Spleen (tissue), 11 donors: ENCODE data around the gene ATP1A4. TPM values are rescaled to one million over a fixed set of nuclear protein-coding genes. Genes with fewer than 3 reads are reported as not detected.

Experiments used
- DNase-seq: peaks from one replicate; pipeline ENCODE4 v3.0.0-alpha.2; 2020
- H3K27ac ChIP-seq, 8 donors: fragments of 200-600 bp; sonication (generic) in 7 of 8; 1 replicate in 4 of 8; 2 replicates in 4 of 8; pipeline versions ENCODE4 v1.5.0 to v1.8.0; 2016 to 2021; ENCODE audit warnings: inconsistent platforms in 4 of 8, mild to moderate bottlenecking in 4 of 8, moderate library complexity in 1 of 8
- H3K27me3 ChIP-seq, 7 donors: fragments of 200-600 bp; sonication (generic) in 6 of 7; replicated peaks in 1 of 7; 1 replicate in 4 of 7; 2 replicates in 3 of 7; pipeline versions ENCODE4 v1.5.0 to v1.8.0; 2016 to 2021; ENCODE audit warnings: inconsistent platforms in 3 of 7, mild to moderate bottlenecking in 1 of 7
- H3K36me3 ChIP-seq, 6 donors: fragments of 200-600 bp; sonication (generic) in 5 of 6; 1 replicate in 4 of 6; 2 replicates in 2 of 6; pipeline versions ENCODE4 v1.5.0 to v1.8.0; 2016 to 2021; ENCODE audit warnings: inconsistent platforms in 2 of 6
- H3K4me1 ChIP-seq, 6 donors: fragments of 200-600 bp; sonication (generic) in 5 of 6; 1 replicate in 3 of 6; 2 replicates in 3 of 6; pipeline versions ENCODE4 v1.5.0 to v1.8.0; 2016 to 2021; ENCODE audit warnings: inconsistent platforms in 3 of 6
- H3K4me3 ChIP-seq, 8 donors: fragments of 200-600 bp; sonication (generic) in 7 of 8; 1 replicate in 4 of 8; 2 replicates in 4 of 8; pipeline versions ENCODE4 v1.5.0 to v1.8.0; 2016 to 2021; ENCODE audit warnings: inconsistent platforms in 4 of 8, mild to moderate bottlenecking in 4 of 8, moderate library complexity in 2 of 8
- H3K9me3 ChIP-seq, 8 donors: fragments of 200-600 bp; sonication (generic) in 7 of 8; 1 replicate in 4 of 8; 2 replicates in 4 of 8; pipeline versions ENCODE4 v1.5.0 to v1.8.0; 2016 to 2021; ENCODE audit warnings: inconsistent platforms in 4 of 8
- POLR2A ChIP-seq, 3 donors: fragments of 450-650 bp; IDR thresholded peaks; one replicate each; pipeline ENCODE4 v1.5.1; 2017; ENCODE audit warnings: antibody characterized with exemption in 3 of 3, mild to moderate bottlenecking in 1 of 3
- POLR2AphosphoS5 ChIP-seq, 3 donors: sonication (generic); formaldehyde crosslinking; IDR thresholded peaks; one replicate each; pipeline ENCODE4 v1.5.1; 2017; ENCODE audit warnings: antibody characterized with exemption in 3 of 3
- WGBS, 5 donors: extraction: QIAGEN DNeasy Blood & Tissue Kit in 3 of 5; methylation state at CpG; one replicate each; pipeline versions ENCODE4 v1.1.5 to v1.1.7; 2013 to 2018; 5-methylcytosine and 5-hydroxymethylcytosine counted together
- intact Hi-C: fragments of 100-400 bp; cut with DNase I; formaldehyde crosslinking; loops from one replicate; pipeline ENCODE4 v1.15.0; 2023; ENCODE audit warnings: low total_unique reads
- polyA plus RNA-seq, 3 donors: library from polyadenylated mRNA; stranded (reverse); fragments of 200-250 nt; gene quantifications; one replicate each; pipeline ENCODE4 v1.2.1, GENCODE V29; 2013
- total RNA-seq, 7 donors: library from RNA; depleted of rRNA in 3 of 7; stranded (reverse); fragments of >200 nt in 3 of 7; fragmentation: NEBNext Ultra II Directional in 4 of 7; extraction: Animal tissue kit (Norgen Biotek cat#: 25700) in 4 of 7; gene quantifications; one replicate each; pipeline versions ENCODE4 v1.1.0 to v1.2.1, GENCODE V29; 2016 to 2021
- TF ChIP-seq, protein P1 (sequence below), 11 experiments: fragments of 200-600 bp in 7 of 11; fragments of 450-650 bp in 4 of 11; sonication (generic) in 4 of 11; IDR thresholded peaks in 8 of 11; conservative IDR thresholded peaks in 3 of 11; 1 replicate in 7 of 11; 2 replicates in 4 of 11; pipeline versions ENCODE4 v1.4.0 to v1.8.0; 2016 to 2021; ENCODE audit warnings: antibody characterized with exemption in 11 of 11, inconsistent platforms in 4 of 11, mild to moderate bottlenecking in 1 of 11
- donor health status: healthy with polysubstance abuse.
- donor health status: DM: no; HTN: no; CAD: no; lungs with moderate emphysema.
- donor health status: DM: no; HTN: no; CAD: no.
- donor health status: Bipolar disorder and iron deficiency.
- donor health status: healthy.
- donor health status: DM: no; HTN: no; CAD: no.
- donor health status: DM: yes; HTN: yes; CAD: no.

Gene ATP1A4
- total and polyA plus RNA-seq, 10 donors, result 0.70 to 2.9 (median 0.95) TPM; not detected in 2

DNA sequence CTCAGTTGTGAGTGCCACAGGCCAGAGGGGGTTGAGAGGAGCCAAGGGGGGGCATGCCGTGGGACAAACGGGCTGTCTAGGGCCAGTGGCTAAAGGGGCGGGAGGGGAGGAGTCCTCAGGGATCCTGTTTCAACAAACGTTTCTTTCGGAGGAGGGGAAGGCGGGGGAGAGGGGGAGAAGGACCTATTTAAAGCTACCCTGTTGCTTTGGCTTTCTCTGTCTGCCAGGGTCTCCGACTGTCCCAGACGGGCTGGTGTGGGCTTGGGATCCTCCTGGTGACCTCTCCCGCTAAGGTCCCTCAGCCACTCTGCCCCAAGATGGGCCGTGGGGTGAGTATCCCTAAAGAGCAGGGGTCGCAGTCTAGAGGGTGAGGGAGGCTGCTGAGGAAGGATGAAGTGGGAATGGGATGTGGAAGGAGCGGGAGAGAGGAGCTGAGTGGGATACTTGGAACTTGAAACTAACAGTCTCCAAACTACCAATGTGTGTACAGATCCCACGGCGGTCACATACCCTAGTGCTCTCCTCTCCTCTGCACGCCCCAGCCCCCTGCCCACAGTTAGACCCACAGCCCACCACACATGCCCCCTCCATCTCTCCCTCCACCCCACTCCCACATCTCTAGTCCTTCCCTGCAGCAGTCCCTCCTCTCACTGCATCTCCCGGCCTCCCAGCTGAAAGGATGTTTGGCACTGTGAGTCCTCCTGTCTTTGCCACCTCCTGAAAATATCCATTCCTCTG is 35.7 kb upstream of the ATP1A4 start, which contains the start of gene ATP1A2:
ATP1A2 (plus strand) TSS at position 215 of the 738 bp plus-strand sequence; CDS start at position 318, 103 bp downstream.
- intact Hi-C loops, result no loop called here
- H3K36me3 ChIP-seq, result no peaks in the 10 kb centered on the region
- peaks cover 0 to 9% (median 0%) of the 10 kb centered on the region in 6 donors for H3K4me1 ChIP-seq
- peak within 1 kb of the TSS in 1 of 8 donors; percentile 0 for H3K4me3 ChIP-seq
- H3K27me3 ChIP-seq, result peaks cover 0 to 25% (median 0%) of the 10 kb centered on the region in 7 donors
- DNase-seq, result no peak
- no peak for TF ChIP-seq POLR2AphosphoS5 (IDR thresholded peaks at IDR 0.05)
- TF ChIP-seq, protein P1, sequence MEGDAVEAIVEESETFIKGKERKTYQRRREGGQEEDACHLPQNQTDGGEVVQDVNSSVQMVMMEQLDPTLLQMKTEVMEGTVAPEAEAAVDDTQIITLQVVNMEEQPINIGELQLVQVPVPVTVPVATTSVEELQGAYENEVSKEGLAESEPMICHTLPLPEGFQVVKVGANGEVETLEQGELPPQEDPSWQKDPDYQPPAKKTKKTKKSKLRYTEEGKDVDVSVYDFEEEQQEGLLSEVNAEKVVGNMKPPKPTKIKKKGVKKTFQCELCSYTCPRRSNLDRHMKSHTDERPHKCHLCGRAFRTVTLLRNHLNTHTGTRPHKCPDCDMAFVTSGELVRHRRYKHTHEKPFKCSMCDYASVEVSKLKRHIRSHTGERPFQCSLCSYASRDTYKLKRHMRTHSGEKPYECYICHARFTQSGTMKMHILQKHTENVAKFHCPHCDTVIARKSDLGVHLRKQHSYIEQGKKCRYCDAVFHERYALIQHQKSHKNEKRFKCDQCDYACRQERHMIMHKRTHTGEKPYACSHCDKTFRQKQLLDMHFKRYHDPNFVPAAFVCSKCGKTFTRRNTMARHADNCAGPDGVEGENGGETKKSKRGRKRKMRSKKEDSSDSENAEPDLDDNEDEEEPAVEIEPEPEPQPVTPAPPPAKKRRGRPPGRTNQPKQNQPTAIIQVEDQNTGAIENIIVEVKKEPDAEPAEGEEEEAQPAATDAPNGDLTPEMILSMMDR (IDR thresholded peaks at IDR 0.05 in 8 of 11, conservative IDR thresholded peaks at IDR 0.05 in 3 of 11), result no peak
- no peak for TF ChIP-seq POLR2A (IDR thresholded peaks at IDR 0.05)
- WGBS, 5 donors, result 50 to 60% (median 59%) methylated on average over 15 to 16 of the region's 16 CpGs
- no peak within 1 kb of the TSS for H3K27ac ChIP-seq
- H3K9me3 ChIP-seq, result no peaks in the 10 kb centered on the region

DNA sequence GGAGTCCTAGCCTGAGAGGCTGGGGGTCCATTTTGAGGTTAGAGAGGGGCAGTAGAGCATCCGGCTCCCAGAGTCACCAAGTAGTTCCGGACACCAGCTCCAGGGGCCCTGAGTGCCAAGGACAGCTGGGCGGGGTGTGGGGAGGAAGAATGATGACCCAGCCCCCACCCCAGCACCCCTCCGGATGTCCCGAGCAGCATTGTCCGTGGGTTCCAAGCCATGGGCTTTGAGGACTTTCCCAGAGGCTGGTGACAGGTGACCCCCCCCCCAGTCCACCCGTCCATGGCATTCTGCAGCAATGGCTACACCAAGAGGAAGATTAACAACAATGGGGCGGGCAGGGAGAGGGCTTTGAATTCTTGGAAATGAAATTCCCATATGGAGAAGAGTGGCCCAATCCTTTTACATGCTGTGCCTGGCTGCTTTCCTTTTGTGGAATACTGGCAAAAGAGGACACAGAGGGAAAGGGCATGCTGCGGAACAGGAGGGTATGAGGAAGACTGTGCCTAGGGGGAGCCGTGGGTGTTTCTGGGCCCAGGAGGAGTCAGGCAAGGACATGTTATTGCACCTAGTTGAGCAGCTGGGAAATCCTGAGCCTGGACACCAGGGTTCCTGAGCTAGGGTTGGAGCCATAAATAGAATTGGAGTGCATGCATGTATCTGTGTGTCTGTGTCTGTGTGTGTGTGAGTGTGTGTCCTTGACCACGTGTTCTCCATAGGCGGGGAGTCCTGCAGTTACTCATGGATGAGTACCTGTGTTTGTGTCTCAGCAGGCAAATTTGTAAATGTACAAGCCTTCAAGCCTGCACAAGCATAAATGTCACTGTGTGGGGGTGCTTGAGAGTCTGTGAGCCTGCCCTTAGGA is 34.9 kb upstream of the ATP1A4 start:
- peaks cover 0 to 9% (median 0%) of the 10 kb centered on the region in 6 donors for H3K4me1 ChIP-seq
- TF ChIP-seq POLR2A (IDR thresholded peaks at IDR 0.05), result no peak
- TF ChIP-seq POLR2AphosphoS5 (IDR thresholded peaks at IDR 0.05), result no peak
- TF ChIP-seq, protein P1 (IDR thresholded peaks at IDR 0.05 in 8 of 11, conservative IDR thresholded peaks at IDR 0.05 in 3 of 11), result no peak
- WGBS, 5 donors, result 61 to 69% (median 64%) methylated on average over 11 to 12 of the region's 12 CpGs
- intact Hi-C loops, result no loop called here
- no peaks in the 10 kb centered on the region for H3K36me3 ChIP-seq
- peak overlapping the region in 1 of 8 donors; percentile 0 for H3K4me3 ChIP-seq
- no peaks in the 10 kb centered on the region for H3K9me3 ChIP-seq
- H3K27ac ChIP-seq, result no peak overlapping the region
- H3K27me3 ChIP-seq, result peaks cover 0 to 25% (median 0%) of the 10 kb centered on the region in 7 donors
- no peak for DNase-seq

DNA sequence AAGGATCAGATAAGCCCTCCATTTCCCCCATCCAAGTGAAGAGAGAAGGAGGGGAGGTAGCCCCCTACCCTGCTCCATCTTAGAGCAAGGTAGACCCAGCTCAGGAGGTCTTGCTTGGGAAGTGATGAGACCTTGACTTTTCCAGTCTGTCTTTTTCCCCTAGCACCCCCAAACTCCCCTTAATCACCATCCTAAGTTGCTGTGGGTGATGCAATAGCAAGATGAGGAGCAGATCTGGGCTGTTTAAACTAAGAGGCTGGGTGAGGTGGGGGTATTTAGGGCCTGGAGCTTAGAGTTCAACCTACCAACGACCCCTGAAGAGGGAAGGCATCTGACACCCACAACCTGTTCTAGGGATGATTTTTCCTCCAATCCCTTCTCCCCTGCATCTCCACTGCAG is 34.1 kb upstream of the ATP1A4 start:
- Histone ChIP-seq H3K4me3 (peak overlapping the region in 1 of 8 donors; percentile 0), H3K9me3 (no peaks in the 10 kb centered on the region), H3K27ac (no peak overlapping the region), H3K27me3 (peaks cover 0 to 25% (median 0%) of the 10 kb centered on the region in 7 donors), H3K36me3 (no peaks in the 10 kb centered on the region), H3K4me1 (peaks cover 0 to 9% (median 0%) of the 10 kb centered on the region in 6 donors)
- 8 to 50% (median 30%) methylated on average over 1 of the region's 1 CpG for WGBS, 5 donors
- no peak for DNase-seq
- intact Hi-C loops, result no loop called here
- TF ChIP-seq, protein P1 (IDR thresholded peaks at IDR 0.05 in 8 of 11, conservative IDR thresholded peaks at IDR 0.05 in 3 of 11), result no peak
- TF ChIP-seq POLR2AphosphoS5 (IDR thresholded peaks at IDR 0.05) (no peak), POLR2A (IDR thresholded peaks at IDR 0.05) (no peak)
